Retinal pigment epithelial cell (primary cell): ENCODE data around the gene NHS.

Experiments used
- DNase-seq: peaks from one replicate; pipeline ENCODE4 v3.0.0-alpha.2; 2010; ENCODE audit warnings: low read depth
- H3K4me3 ChIP-seq: 2 replicates; pipeline ENCODE4 v1.5.1; 2011; ENCODE audit warnings: mild to moderate bottlenecking, low read length, control low read depth, moderate library complexity
- CTCF ChIP-seq: conservative IDR thresholded peaks from 2 replicates; pipeline ENCODE4 v1.5.1; 2011; ENCODE audit warnings: low read depth, low read length, control low read depth, inconsistent platforms

Gene NHS

GRCh38 chrX:17403972-17404371, 29.0 kb downstream of the NHS start:
- no peak for TF ChIP-seq CTCF
- DNase-seq, result no peak

GRCh38 chrX:17405225-17405969, 30.4 kb downstream of the NHS start:
- no peak for DNase-seq
- no peak overlapping the region for H3K4me3 ChIP-seq
- no peak for TF ChIP-seq CTCF

More at GRCh38 chrX:17403972-17404371, 29.0 kb downstream of the NHS start:
- no peak overlapping the region for H3K4me3 ChIP-seq

GRCh38 chrX:17409566-17410290, 34.7 kb downstream of the NHS start:
- no peak for TF ChIP-seq CTCF
- no peak overlapping the region for H3K4me3 ChIP-seq
- DNase-seq, result no peak

GRCh38 chrX:17410651-17411050, 35.7 kb downstream of the NHS start:
- DNase-seq, result no peak
- TF ChIP-seq CTCF, result no peak
- H3K4me3 ChIP-seq, result no peak overlapping the region

GRCh38 chrX:17411205-17411604, 36.2 kb downstream of the NHS start:
- DNase-seq, result no peak
- H3K4me3 ChIP-seq, result no peak overlapping the region
- no peak for TF ChIP-seq CTCF

- DNase-seq, result no peak
- no peak for TF ChIP-seq CTCF
Observed at GRCh38 chrX:17412692-17413091, 37.7 kb downstream of the NHS start.

GRCh38 chrX:17413228-17413627, 38.2 kb downstream of the NHS start:
- H3K4me3 ChIP-seq, result no peak overlapping the region
- DNase-seq, result peak; percentile 57
- TF ChIP-seq CTCF, result no peak

More at GRCh38 chrX:17412692-17413091, 37.7 kb downstream of the NHS start:
- H3K4me3 ChIP-seq, result no peak overlapping the region
